ENCODE data around the gene CTIF.

DNA sequence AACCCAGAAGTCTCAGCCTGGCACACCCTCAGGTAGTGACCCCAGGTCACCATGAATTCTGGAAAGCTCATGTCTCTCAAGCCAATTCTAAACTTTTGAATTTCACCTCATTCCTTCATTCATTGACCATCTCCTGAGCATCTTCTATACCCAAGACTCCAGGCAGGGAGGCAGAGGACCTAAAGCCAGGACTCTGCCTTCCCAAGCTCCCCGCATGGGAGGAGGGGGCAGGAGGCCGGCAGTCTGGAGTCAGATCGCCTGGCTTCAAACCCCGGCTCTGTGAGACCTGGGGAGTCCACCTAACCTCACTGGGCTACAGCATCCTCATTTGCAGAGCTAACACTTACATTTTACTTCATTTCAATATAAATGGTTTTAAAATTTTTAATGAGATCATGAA is 352.9 kb downstream of the CTIF start:
- TF ChIP-seq, protein P1, sequence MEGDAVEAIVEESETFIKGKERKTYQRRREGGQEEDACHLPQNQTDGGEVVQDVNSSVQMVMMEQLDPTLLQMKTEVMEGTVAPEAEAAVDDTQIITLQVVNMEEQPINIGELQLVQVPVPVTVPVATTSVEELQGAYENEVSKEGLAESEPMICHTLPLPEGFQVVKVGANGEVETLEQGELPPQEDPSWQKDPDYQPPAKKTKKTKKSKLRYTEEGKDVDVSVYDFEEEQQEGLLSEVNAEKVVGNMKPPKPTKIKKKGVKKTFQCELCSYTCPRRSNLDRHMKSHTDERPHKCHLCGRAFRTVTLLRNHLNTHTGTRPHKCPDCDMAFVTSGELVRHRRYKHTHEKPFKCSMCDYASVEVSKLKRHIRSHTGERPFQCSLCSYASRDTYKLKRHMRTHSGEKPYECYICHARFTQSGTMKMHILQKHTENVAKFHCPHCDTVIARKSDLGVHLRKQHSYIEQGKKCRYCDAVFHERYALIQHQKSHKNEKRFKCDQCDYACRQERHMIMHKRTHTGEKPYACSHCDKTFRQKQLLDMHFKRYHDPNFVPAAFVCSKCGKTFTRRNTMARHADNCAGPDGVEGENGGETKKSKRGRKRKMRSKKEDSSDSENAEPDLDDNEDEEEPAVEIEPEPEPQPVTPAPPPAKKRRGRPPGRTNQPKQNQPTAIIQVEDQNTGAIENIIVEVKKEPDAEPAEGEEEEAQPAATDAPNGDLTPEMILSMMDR (IDR thresholded peaks at IDR 0.05; ENCODE audit: low read length) = no peak
- TF ChIP-seq EZH2 (optimal IDR thresholded peaks at IDR 0.05; ENCODE audit: low read depth, low read length) (no peak), EZH2phosphoT487 (IDR thresholded peaks at IDR 0.05; ENCODE audit: low read length) (no peak)

All from MM.1S (cell line).